Measurements from ENCODE around the gene HTT. TPM values are rescaled to one million over a fixed set of nuclear protein-coding genes. Genes with fewer than 3 reads are reported as not detected.

Gene HTT
- total RNA-seq, 3 donors from 2014 or later (not counting 1 experiment from before 2014, with no cell fraction given) = 132 to 175 (median 165) TPM

GRCh38 chr4:3193531-3194203 is 119.2 kb downstream of the HTT start:
- Mint-ChIP-seq H3K4me1 (peaks cover 87 to 94% of the 10 kb centered on the region in 2 donors), H3K9me3 (no peaks in the 10 kb centered on the region), H3K36me3 (no peaks in the 10 kb centered on the region), H3K27me3 (ENCODE audit: low read depth in 2 of 2) (no peaks in the 10 kb centered on the region), H3K27ac (peak overlapping the region; percentile 79 to 96), H3K4me3 (peak overlapping the region; percentile 64)
- Histone ChIP-seq H3K27me3 (ENCODE audit: control insufficient read depth, insufficient read depth, low read length) (no peaks in the 10 kb centered on the region), H3K4me3 (ENCODE audit: low read length) (no peak overlapping the region), H3K9me3 (ENCODE audit: control insufficient read depth, insufficient read depth, low read length) (no peaks in the 10 kb centered on the region), H3K27ac (ENCODE audit: low read length) (peak overlapping the region; percentile 87), H3K4me1 (ENCODE audit: control insufficient read depth, insufficient read depth, low read length) (peaks cover 78% of the 10 kb centered on the region), H3K36me3 (ENCODE audit: control insufficient read depth, insufficient read depth, low read length) (peaks cover 30% of the 10 kb centered on the region)
- DNase-seq (peak in 1 of 2 donors; percentile 59), ATAC-seq (no peak)
- intact Hi-C loops (cut with micrococcal nuclease) = loop anchor here (2.0 kb wide), 3 partner anchors 19 to 249 kb away; no protein-coding TSS in a partner anchor
- TF ChIP-seq, protein P1, sequence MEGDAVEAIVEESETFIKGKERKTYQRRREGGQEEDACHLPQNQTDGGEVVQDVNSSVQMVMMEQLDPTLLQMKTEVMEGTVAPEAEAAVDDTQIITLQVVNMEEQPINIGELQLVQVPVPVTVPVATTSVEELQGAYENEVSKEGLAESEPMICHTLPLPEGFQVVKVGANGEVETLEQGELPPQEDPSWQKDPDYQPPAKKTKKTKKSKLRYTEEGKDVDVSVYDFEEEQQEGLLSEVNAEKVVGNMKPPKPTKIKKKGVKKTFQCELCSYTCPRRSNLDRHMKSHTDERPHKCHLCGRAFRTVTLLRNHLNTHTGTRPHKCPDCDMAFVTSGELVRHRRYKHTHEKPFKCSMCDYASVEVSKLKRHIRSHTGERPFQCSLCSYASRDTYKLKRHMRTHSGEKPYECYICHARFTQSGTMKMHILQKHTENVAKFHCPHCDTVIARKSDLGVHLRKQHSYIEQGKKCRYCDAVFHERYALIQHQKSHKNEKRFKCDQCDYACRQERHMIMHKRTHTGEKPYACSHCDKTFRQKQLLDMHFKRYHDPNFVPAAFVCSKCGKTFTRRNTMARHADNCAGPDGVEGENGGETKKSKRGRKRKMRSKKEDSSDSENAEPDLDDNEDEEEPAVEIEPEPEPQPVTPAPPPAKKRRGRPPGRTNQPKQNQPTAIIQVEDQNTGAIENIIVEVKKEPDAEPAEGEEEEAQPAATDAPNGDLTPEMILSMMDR (IDR thresholded peaks at IDR 0.05) = peak; percentile 42
- WGBS (ENCODE audit: insufficient coverage) = 36% methylated on average over 6 of the region's 6 CpGs

GRCh38 chr4:3196670-3197359 is 122.3 kb downstream of the HTT start:
- no peak overlapping the region for H3K4me3 ChIP-seq (ENCODE audit: low read length)
- DNase-seq (peak in 1 of 2 donors; percentile 44), ATAC-seq (peak in 2 of 3 donors; percentile 18 to 28)
- intact Hi-C loops (cut with micrococcal nuclease) = no loop called here
- H3K27me3 Mint-ChIP-seq (ENCODE audit: low read depth in 2 of 2) = no peaks in the 10 kb centered on the region
- H3K36me3 Mint-ChIP-seq = no peaks in the 10 kb centered on the region
- peak overlapping the region; percentile 55 for H3K27ac ChIP-seq (ENCODE audit: low read length)
- H3K36me3 ChIP-seq (ENCODE audit: control insufficient read depth, insufficient read depth, low read length) = peaks cover 28% of the 10 kb centered on the region
- H3K9me3 Mint-ChIP-seq = no peaks in the 10 kb centered on the region
- TF ChIP-seq, protein P1 (IDR thresholded peaks at IDR 0.05) = no peak
- H3K4me1 Mint-ChIP-seq = peaks cover 64 to 80% of the 10 kb centered on the region in 2 donors
- no peaks in the 10 kb centered on the region for H3K9me3 ChIP-seq (ENCODE audit: control insufficient read depth, insufficient read depth, low read length)
- H3K4me1 ChIP-seq (ENCODE audit: control insufficient read depth, insufficient read depth, low read length) = peaks cover 79% of the 10 kb centered on the region
- peak overlapping the region; percentile 79 to 96 for H3K27ac Mint-ChIP-seq
- H3K27me3 ChIP-seq (ENCODE audit: control insufficient read depth, insufficient read depth, low read length) = no peaks in the 10 kb centered on the region
- 64% methylated on average over 7 of the region's 7 CpGs for WGBS (ENCODE audit: insufficient coverage)
- H3K4me3 Mint-ChIP-seq = peak overlapping the region; percentile 87

- Histone ChIP-seq H3K36me3 (ENCODE audit: control insufficient read depth, insufficient read depth, low read length) (peaks cover 28% of the 10 kb centered on the region), H3K9me3 (ENCODE audit: control insufficient read depth, insufficient read depth, low read length) (no peaks in the 10 kb centered on the region), H3K27me3 (ENCODE audit: control insufficient read depth, insufficient read depth, low read length) (no peaks in the 10 kb centered on the region), H3K4me3 (ENCODE audit: low read length) (no peak overlapping the region), H3K4me1 (ENCODE audit: control insufficient read depth, insufficient read depth, low read length) (peaks cover 79% of the 10 kb centered on the region), H3K27ac (ENCODE audit: low read length) (peak overlapping the region; percentile 55)
- no peak for ATAC-seq
- Mint-ChIP-seq H3K4me3 (peak overlapping the region; percentile 87), H3K9me3 (no peaks in the 10 kb centered on the region), H3K27me3 (ENCODE audit: low read depth in 2 of 2) (no peaks in the 10 kb centered on the region), H3K4me1 (peaks cover 64 to 80% of the 10 kb centered on the region in 2 donors), H3K36me3 (no peaks in the 10 kb centered on the region), H3K27ac (peak overlapping the region; percentile 79 to 96)
- intact Hi-C loops (cut with micrococcal nuclease) = no loop called here
- WGBS (ENCODE audit: insufficient coverage) = 82% methylated on average over 9 of the region's 9 CpGs
- no peak for DNase-seq
- TF ChIP-seq, protein P1 (IDR thresholded peaks at IDR 0.05) = no peak
These were observed 123.1 kb downstream of the HTT start for GRCh38 chr4:3197366-3198105.
